ENCODE results near the gene ALKBH1.

DNA sequence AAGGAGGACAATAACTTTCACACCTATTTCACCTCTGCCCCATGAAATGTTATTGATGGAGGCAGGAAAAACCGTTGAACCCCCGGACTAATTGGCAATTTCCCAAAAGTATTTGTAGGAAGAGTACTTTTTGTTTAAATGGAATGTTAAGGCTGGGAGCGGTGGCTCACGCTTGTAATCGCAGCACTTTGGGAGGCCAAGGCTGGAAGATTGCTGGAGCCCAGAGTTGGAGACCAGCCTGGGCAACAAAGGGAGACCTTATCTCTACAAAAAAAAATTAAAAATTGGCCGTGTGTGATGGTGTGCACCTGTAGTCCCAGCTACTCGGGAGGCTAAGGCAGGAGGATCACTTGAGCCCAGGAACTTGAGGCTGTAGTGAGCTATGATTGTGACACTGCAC lies 65.4 kb downstream of the ALKBH1 start:
- TF ChIP-seq, protein P1, sequence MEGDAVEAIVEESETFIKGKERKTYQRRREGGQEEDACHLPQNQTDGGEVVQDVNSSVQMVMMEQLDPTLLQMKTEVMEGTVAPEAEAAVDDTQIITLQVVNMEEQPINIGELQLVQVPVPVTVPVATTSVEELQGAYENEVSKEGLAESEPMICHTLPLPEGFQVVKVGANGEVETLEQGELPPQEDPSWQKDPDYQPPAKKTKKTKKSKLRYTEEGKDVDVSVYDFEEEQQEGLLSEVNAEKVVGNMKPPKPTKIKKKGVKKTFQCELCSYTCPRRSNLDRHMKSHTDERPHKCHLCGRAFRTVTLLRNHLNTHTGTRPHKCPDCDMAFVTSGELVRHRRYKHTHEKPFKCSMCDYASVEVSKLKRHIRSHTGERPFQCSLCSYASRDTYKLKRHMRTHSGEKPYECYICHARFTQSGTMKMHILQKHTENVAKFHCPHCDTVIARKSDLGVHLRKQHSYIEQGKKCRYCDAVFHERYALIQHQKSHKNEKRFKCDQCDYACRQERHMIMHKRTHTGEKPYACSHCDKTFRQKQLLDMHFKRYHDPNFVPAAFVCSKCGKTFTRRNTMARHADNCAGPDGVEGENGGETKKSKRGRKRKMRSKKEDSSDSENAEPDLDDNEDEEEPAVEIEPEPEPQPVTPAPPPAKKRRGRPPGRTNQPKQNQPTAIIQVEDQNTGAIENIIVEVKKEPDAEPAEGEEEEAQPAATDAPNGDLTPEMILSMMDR (optimal IDR thresholded peaks at IDR 0.05 in 1 of 3, IDR thresholded peaks at IDR 0.05 in 1 of 3, conservative IDR thresholded peaks at IDR 0.05 in 1 of 3; ENCODE audit: extremely low read depth in 1 of 3, insufficient read depth in 2 of 3, low read length in 3 of 3) = no peak
- no peak for TF ChIP-seq EZH2 (IDR thresholded peaks at IDR 0.05; ENCODE audit: low read length)
